ENCODE data around the gene PFAS. TPM values are rescaled to one million over a fixed set of nuclear protein-coding genes. Genes with fewer than 3 reads are reported as not detected.

Gene PFAS
- total RNA-seq, 1 experiment from 2014 or later = 246 TPM

DNA sequence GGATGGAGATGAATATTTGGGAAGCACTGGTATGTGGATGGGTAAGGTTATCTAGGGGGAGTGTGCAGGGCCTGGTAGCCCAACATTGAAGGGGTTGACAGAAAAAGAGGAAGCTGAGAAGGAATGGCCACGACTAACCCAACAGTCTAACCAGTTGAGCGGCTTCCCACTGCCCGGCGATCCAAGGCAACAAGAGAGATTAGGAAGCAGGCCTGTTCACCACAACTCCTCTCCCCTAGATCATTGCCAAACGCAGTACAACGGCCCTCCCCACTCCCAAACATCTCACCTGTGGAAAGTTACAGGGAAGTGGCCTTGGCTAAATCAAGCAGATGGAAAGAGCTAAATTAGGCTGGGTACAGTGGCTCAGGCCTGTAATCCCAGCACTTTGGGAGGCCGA, 28.2 kb downstream of the PFAS start (continued):
- TF ChIP-seq ATF2 (CRISPR knock-in tag; IDR thresholded peaks at IDR 0.05; ENCODE audit: borderline replicate concordance, low read depth) (no peak), ATF3 (CRISPR knock-in tag; conservative IDR thresholded peaks at IDR 0.05) (no peak), TEAD4 (CRISPR knock-in tag; IDR thresholded peaks at IDR 0.05) (no peak), PRDM15 (CRISPR knock-in tag; IDR thresholded peaks at IDR 0.05) (no peak), FOXP4 (CRISPR knock-in tag; IDR thresholded peaks at IDR 0.05) (no peak)

- Mint-ChIP-seq H3K36me3 (no peaks in the 10 kb centered on the region), H3K4me1 (peaks cover 4% of the 10 kb centered on the region; the same call in 1 of the 2 replicates), H3K27ac (no peak overlapping the region), H3K27me3 (ENCODE audit: low read depth) (peaks cover 3% of the 10 kb centered on the region; the same call in 1 of the 2 replicates), H3K9me3 (no peaks in the 10 kb centered on the region), H3K4me3 (no peak overlapping the region)
- DNase-seq (ENCODE audit: low spot score) (no peak), ATAC-seq (no peak)
- no peak for TF ChIP-seq ZNF219 (CRISPR knock-in tag; IDR thresholded peaks at IDR 0.05; ENCODE audit: borderline replicate concordance)
- peak; percentile 62; the same call in 1 of the 2 replicates for TF ChIP-seq ZNF121 (CRISPR knock-in tag; IDR thresholded peaks at IDR 0.05)
- ChIA-PET POLR2A (no interaction called here), CTCF (interaction anchor here (1.7 kb wide), 1 partner anchor 19 kb away, joined by 5 read pairs; no protein-coding TSS in a partner anchor)
Measured at GRCh38 chr17:8282345-8282744, 33.3 kb downstream of the PFAS start.

DNA sequence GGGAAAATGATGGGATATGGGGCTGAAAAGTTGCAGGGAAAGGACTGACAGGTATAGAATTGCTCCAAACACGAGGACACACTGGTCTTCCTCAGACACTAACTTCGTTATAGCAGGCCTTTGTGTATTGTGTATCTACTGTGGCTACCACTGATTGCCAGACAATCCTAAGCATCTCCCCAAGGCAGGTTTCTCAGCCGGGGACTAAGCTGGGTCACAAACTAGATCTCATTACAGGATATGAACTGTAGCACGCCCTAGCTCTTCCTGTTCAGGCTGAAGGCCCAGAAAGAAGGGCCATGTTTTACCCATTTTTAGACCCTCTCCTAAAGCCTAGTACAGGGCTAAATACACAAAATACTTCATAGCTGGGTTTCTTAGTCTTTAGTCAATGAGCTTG, 34.3 kb downstream of the PFAS start:
- Mint-ChIP-seq H3K4me3 (no peak overlapping the region), H3K9me3 (no peaks in the 10 kb centered on the region), H3K4me1 (peaks cover 10% of the 10 kb centered on the region), H3K36me3 (no peaks in the 10 kb centered on the region), H3K27ac (no peak overlapping the region), H3K27me3 (ENCODE audit: low read depth) (peaks cover 3% of the 10 kb centered on the region; the same call in 1 of the 2 replicates)
- CTCF ChIA-PET = interaction anchor here (0.7 to 1.4 kb wide), 2 partner anchors 12 to 17 kb away, joined by 3 to 9 read pairs; partner anchors contain the start of gene SLC25A35
- POLR2A ChIA-PET = interaction anchor here (1.4 kb wide), 1 partner anchor 35 kb away, joined by 5 read pairs; the partner anchor contains the start of gene CTC1
- ATAC-seq (no peak; the same call in 1 of the 2 replicates), DNase-seq (ENCODE audit: low spot score) (no peak)
- no peak for TF ChIP-seq NFE2L1 (CRISPR knock-in tag; IDR thresholded peaks at IDR 0.05)

- Mint-ChIP-seq H3K27me3 (ENCODE audit: low read depth) (no peaks in the 10 kb centered on the region), H3K36me3 (no peaks in the 10 kb centered on the region), H3K27ac (no peak overlapping the region), H3K4me1 (peaks cover 12% of the 10 kb centered on the region), H3K9me3 (no peaks in the 10 kb centered on the region), H3K4me3 (no peak overlapping the region)
- no peak for DNase-seq (ENCODE audit: low spot score)
- POLR2A ChIA-PET = interaction anchor here (1.4 kb wide), 1 partner anchor 36 kb away, joined by 5 read pairs; the partner anchor contains the start of gene CTC1
- CTCF ChIA-PET = interaction anchor here (1.4 kb wide), 1 partner anchor 17 kb away, joined by 9 read pairs; no protein-coding TSS in a partner anchor
- no peak for ATAC-seq
- TF ChIP-seq NR1H2 (CRISPR knock-in tag; IDR thresholded peaks at IDR 0.05) = no peak
- TF ChIP-seq, protein P1, sequence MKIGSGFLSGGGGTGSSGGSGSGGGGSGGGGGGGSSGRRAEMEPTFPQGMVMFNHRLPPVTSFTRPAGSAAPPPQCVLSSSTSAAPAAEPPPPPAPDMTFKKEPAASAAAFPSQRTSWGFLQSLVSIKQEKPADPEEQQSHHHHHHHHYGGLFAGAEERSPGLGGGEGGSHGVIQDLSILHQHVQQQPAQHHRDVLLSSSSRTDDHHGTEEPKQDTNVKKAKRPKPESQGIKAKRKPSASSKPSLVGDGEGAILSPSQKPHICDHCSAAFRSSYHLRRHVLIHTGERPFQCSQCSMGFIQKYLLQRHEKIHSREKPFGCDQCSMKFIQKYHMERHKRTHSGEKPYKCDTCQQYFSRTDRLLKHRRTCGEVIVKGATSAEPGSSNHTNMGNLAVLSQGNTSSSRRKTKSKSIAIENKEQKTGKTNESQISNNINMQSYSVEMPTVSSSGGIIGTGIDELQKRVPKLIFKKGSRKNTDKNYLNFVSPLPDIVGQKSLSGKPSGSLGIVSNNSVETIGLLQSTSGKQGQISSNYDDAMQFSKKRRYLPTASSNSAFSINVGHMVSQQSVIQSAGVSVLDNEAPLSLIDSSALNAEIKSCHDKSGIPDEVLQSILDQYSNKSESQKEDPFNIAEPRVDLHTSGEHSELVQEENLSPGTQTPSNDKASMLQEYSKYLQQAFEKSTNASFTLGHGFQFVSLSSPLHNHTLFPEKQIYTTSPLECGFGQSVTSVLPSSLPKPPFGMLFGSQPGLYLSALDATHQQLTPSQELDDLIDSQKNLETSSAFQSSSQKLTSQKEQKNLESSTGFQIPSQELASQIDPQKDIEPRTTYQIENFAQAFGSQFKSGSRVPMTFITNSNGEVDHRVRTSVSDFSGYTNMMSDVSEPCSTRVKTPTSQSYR (CRISPR knock-in tag; IDR thresholded peaks at IDR 0.05) = no peak
- no peak for TF ChIP-seq TCF7 (CRISPR knock-in tag; IDR thresholded peaks at IDR 0.05; ENCODE audit: low read depth)
- TF ChIP-seq CREB1 (CRISPR knock-in tag; IDR thresholded peaks at IDR 0.05) = no peak
- no peak for TF ChIP-seq OVOL2 (CRISPR knock-in tag; IDR thresholded peaks at IDR 0.05; ENCODE audit: borderline replicate concordance)
- TF ChIP-seq RELA (CRISPR knock-in tag; IDR thresholded peaks at IDR 0.05; ENCODE audit: borderline replicate concordance) = no peak
- no peak for TF ChIP-seq ZBTB21 (CRISPR knock-in tag; IDR thresholded peaks at IDR 0.05; ENCODE audit: borderline replicate concordance)
- no peak for TF ChIP-seq SOX15 (CRISPR knock-in tag; IDR thresholded peaks at IDR 0.05)
- no peak for TF ChIP-seq AR (CRISPR knock-in tag; IDR thresholded peaks at IDR 0.05)
Measured at GRCh38 chr17:8284126-8284525, 35.0 kb downstream of the PFAS start.

Measured in WTC11 (cell line).